Measurements from ENCODE around the gene AP1G2. TPM values are rescaled to one million over a fixed set of nuclear protein-coding genes. Genes with fewer than 3 reads are reported as not detected.

AP1G2 gene
- total RNA-seq, 4 donors from 2014 or later: 15.9 to 30.2 (median 20.0) TPM

DNA sequence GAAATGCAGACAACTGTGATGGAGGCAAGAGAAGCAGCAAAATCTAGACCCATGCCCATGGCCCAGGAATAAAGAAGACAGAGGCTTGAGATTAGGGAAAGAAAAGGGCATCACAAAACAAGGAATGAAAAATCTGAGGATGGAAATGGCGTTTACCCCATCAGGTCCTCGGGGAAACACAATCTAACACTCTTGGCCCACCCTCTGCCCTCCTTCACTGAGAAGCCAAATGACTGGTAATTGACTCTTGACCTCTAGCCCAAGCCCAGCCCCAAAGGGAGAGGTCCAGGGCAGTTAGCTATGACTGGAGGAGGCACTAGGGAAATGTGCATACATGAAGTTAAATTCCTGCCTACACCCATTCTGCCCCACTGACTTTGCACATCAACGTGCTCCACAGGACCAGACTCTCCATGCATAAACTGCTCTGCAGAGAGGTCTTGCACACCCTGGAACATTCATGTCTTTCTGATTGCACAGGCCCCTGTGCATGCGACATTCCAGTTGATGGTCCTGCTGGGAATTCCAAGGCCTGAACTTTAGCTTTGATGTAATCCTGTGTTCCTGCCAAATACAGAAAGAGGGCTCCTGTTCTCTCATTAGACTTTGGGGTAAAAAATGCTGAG, 21.7 kb downstream of the AP1G2 start:
- DNase-seq (ENCODE audit: extremely low spot score): no peak
- WGBS: 93% methylated on average over 4 of the region's 4 CpGs
- Histone ChIP-seq H3K9me3 (no peaks in the 10 kb centered on the region), H3K27me3 (no peaks in the 10 kb centered on the region), H3K4me3 (no peak overlapping the region), H3K4me1 (peaks cover 15 to 21% (median 17%) of the 10 kb centered on the region in 4 donors), H3K36me3 (peaks cover 0 to 5% (median 0%) of the 10 kb centered on the region in 4 donors), H3K27ac (replicated peaks in 1 of 4) (no peak overlapping the region)
- TF ChIP-seq, protein P1, sequence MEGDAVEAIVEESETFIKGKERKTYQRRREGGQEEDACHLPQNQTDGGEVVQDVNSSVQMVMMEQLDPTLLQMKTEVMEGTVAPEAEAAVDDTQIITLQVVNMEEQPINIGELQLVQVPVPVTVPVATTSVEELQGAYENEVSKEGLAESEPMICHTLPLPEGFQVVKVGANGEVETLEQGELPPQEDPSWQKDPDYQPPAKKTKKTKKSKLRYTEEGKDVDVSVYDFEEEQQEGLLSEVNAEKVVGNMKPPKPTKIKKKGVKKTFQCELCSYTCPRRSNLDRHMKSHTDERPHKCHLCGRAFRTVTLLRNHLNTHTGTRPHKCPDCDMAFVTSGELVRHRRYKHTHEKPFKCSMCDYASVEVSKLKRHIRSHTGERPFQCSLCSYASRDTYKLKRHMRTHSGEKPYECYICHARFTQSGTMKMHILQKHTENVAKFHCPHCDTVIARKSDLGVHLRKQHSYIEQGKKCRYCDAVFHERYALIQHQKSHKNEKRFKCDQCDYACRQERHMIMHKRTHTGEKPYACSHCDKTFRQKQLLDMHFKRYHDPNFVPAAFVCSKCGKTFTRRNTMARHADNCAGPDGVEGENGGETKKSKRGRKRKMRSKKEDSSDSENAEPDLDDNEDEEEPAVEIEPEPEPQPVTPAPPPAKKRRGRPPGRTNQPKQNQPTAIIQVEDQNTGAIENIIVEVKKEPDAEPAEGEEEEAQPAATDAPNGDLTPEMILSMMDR (IDR thresholded peaks at IDR 0.05): no peak
- TF ChIP-seq EP300 (IDR thresholded peaks at IDR 0.05) (no peak), POLR2A (IDR thresholded peaks at IDR 0.05; ENCODE audit: low read depth) (no peak), POLR2AphosphoS5 (IDR thresholded peaks at IDR 0.05) (no peak)
- intact Hi-C loops (cut with DNase I): no loop called here

DNA sequence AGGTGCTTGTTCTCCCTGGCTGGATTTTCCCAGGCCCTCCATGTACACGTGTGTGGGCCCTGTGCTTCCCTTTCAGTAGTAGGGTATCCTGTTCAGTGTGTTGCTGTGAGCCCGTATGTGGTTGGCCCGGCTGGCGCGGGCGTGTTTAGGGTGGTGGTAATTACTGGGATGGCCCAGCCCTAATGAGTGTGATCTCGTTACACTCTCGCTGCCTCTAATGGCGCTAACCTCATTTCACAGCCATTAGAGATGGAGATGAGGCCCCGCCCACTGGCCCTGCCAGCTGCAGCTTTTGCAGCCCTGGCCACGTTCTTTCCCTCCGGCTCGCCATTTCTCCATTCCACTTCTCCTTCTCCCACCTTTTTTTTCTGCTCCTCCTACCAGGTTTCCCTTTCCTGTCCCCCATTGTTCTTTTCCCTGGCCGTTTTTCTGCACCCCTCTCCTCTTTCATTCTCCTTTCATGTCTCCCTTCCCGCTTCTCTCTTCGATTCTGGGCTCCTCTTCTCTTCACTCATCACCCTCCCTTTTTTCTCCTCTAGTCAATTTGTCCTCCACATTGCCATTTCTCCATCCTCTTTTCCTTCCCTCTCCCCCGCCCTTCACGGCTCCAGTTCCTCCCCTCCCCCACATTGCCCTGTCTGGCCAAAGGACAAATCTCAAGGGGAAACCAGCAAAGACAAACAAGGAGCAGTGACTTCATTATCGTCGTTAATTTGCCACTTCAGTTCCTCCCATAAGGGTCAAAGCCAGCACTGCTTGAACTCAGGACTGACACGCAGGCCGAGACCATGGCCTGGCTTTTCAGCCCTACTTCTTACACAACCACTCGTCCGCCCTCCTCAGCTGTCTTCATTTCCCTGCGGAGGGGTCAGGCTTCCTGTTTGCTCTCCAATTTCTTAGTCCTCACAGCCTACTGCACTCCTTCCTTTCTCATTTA, 22.8 kb downstream of the AP1G2 start:
- H3K9me3 ChIP-seq: no peaks in the 10 kb centered on the region
- 57% methylated on average over 20 of the region's 25 CpGs for WGBS
- DNase-seq (ENCODE audit: extremely low spot score): no peak
- peaks cover 0 to 5% (median 0%) of the 10 kb centered on the region in 4 donors for H3K36me3 ChIP-seq
- intact Hi-C loops (cut with DNase I): no loop called here
- H3K27ac ChIP-seq (replicated peaks in 1 of 4): peak overlapping the region in 1 of 4 donors; percentile 14
- no peak overlapping the region for H3K4me3 ChIP-seq
- H3K27me3 ChIP-seq: no peaks in the 10 kb centered on the region
- peaks cover 6 to 13% (median 10%) of the 10 kb centered on the region in 4 donors for H3K4me1 ChIP-seq
- TF ChIP-seq POLR2A (IDR thresholded peaks at IDR 0.05; ENCODE audit: low read depth): no peak
- TF ChIP-seq, protein P1 (IDR thresholded peaks at IDR 0.05): no peak
- TF ChIP-seq EP300 (IDR thresholded peaks at IDR 0.05): no peak
- no peak for TF ChIP-seq POLR2AphosphoS5 (IDR thresholded peaks at IDR 0.05)

DNA sequence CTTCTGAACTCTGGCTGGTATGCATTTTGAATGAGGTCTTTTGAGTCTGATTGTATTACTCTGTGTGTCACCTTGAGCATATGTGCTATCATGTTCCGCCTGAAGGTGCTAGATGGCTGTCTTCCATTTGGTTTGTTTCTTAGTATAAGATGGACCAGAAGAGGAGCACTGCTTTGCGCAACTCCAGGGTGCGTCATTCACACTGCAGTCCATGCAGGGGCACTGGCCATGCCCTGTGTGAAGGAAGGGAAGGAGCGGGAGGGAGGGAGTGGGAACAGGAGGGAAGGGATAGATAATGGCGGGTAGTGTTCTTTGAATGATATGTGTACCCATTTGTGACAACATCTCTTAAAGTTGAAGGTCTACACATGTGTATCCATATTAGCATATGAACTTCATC, 24.2 kb downstream of the AP1G2 start:
- no peak overlapping the region for H3K27ac ChIP-seq (replicated peaks in 1 of 4)
- 95% methylated on average over 5 of the region's 5 CpGs for WGBS
- peaks cover 11 to 20% (median 12%) of the 10 kb centered on the region in 4 donors for H3K4me1 ChIP-seq
- H3K27me3 ChIP-seq: no peaks in the 10 kb centered on the region
- H3K9me3 ChIP-seq: no peaks in the 10 kb centered on the region
- peaks cover 0 to 5% (median 0%) of the 10 kb centered on the region in 4 donors for H3K36me3 ChIP-seq
- intact Hi-C loops (cut with DNase I): no loop called here
- no peak for TF ChIP-seq POLR2A (IDR thresholded peaks at IDR 0.05; ENCODE audit: low read depth)
- no peak for TF ChIP-seq EP300 (IDR thresholded peaks at IDR 0.05)
- TF ChIP-seq, protein P1 (IDR thresholded peaks at IDR 0.05): no peak
- TF ChIP-seq POLR2AphosphoS5 (IDR thresholded peaks at IDR 0.05): no peak
- H3K4me3 ChIP-seq: no peak overlapping the region
- DNase-seq (ENCODE audit: extremely low spot score): no peak

DNA sequence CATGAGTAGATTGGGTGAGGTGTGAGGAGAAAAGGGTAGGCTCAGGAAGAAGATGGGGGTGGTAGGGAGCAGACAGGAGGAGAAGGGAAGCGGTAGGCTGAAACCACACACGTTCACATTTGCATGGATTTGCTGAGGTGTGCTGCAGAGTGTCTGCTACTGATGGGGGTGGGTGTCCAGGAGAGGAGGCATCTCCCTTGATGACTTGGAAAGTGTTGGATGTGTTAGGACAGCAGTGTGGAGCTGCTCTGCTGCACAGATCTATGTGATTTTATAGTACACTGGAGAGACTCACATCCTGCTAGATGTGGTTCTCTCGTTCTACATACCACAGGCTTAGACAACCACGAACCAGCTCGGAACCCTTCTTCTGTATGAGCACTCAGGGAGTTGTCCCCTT, 25.3 kb downstream of the AP1G2 start:
- Histone ChIP-seq H3K36me3 (peaks cover 0 to 5% (median 0%) of the 10 kb centered on the region in 4 donors), H3K27ac (replicated peaks in 1 of 4) (no peak overlapping the region), H3K9me3 (no peaks in the 10 kb centered on the region), H3K4me1 (peaks cover 11 to 20% (median 12%) of the 10 kb centered on the region in 4 donors), H3K27me3 (no peaks in the 10 kb centered on the region), H3K4me3 (no peak overlapping the region)
- intact Hi-C loops (cut with DNase I): no loop called here
- TF ChIP-seq POLR2AphosphoS5 (IDR thresholded peaks at IDR 0.05) (no peak), POLR2A (IDR thresholded peaks at IDR 0.05; ENCODE audit: low read depth) (no peak), EP300 (IDR thresholded peaks at IDR 0.05) (no peak)
- TF ChIP-seq, protein P1 (IDR thresholded peaks at IDR 0.05): no peak
- WGBS: 78% methylated on average over 5 of the region's 5 CpGs
- no peak for DNase-seq (ENCODE audit: extremely low spot score)

Measured in esophagus muscularis mucosa (tissue), 4 donors.